SU-DHL-6 (cell line): Measurements from ENCODE around the gene SUSD3.

Experiments used
- H2AFZ ChIP-seq: fragments of 200-600 bp; sonication (generic); 2 replicates; pipeline ENCODE4 v1.6.1; 2014; ENCODE audit warnings: low read depth, mild to moderate bottlenecking, moderate library complexity, mixed read lengths, antibody characterized with exemption, low read length; ENCODE audit not compliant: severe bottlenecking
- H3F3A ChIP-seq: fragments of 200-600 bp; shearing (Covaris generic); 2 replicates; pipeline ENCODE4 v1.6.0; 2016; ENCODE audit warnings: antibody characterized with exemption, mild to moderate bottlenecking; ENCODE audit not compliant: insufficient read depth
- H3K27ac ChIP-seq: fragments of 200-600 bp; sonication (generic); 2 replicates; pipeline ENCODE4 v1.5.1; 2016; ENCODE audit warnings: low read depth, mild to moderate bottlenecking, low read length, moderate library complexity, mixed read lengths
- H3K27me3 ChIP-seq: fragments of 200-600 bp; sonication (generic), shearing (Covaris generic); 2 replicates; pipeline ENCODE4 v1.6.0; 2014; ENCODE audit warnings: mild to moderate bottlenecking, low read length
- H3K36me3 ChIP-seq: fragments of 200-600 bp; sonication (generic); 2 replicates; pipeline ENCODE4 v1.6.1; 2014; ENCODE audit warnings: mild to moderate bottlenecking, low read length, mixed read lengths
- H3K4me2 ChIP-seq: fragments of 300-600, 200-600 bp; shearing (Covaris generic), sonication (generic); 2 replicates; pipeline ENCODE4 v1.6.0; 2014; ENCODE audit warnings: low read length, low read depth, mild to moderate bottlenecking; ENCODE audit not compliant: poor library complexity, severe bottlenecking
- H3K4me3 ChIP-seq: fragments of 200-600 bp; sonication (generic); 2 replicates; pipeline ENCODE4 v1.5.1; 2014; ENCODE audit warnings: antibody characterized with exemption, low read length, mild to moderate bottlenecking, mixed read lengths; ENCODE audit not compliant: insufficient read depth, poor library complexity, severe bottlenecking
- H3K79me2 ChIP-seq: fragments of 200-600 bp; sonication (generic); 2 replicates; pipeline ENCODE4 v1.6.1; 2014; ENCODE audit warnings: mild to moderate bottlenecking, low read length, moderate library complexity; ENCODE audit not compliant: insufficient read depth
- H3K9ac ChIP-seq: fragments of 200-600 bp; sonication (generic); 2 replicates; pipeline ENCODE4 v1.7.0; 2014; ENCODE audit warnings: mild to moderate bottlenecking, low read length
- H3K9me2 ChIP-seq: fragments of 200-600 bp; sonication (generic); replicated peaks from 2 replicates; pipeline ENCODE4 v1.6.1; 2014; ENCODE audit warnings: low read length; ENCODE audit not compliant: insufficient read depth
- H3K9me3 ChIP-seq: fragments of 200-600 bp; sonication (generic); 2 replicates; pipeline ENCODE4 v1.6.1; 2014; ENCODE audit warnings: low read length, mixed read lengths; ENCODE audit not compliant: insufficient read depth
- H4K20me1 ChIP-seq: fragments of 200-600 bp; sonication (generic); 2 replicates; pipeline ENCODE4 v1.6.1; 2014; ENCODE audit warnings: low read depth, mild to moderate bottlenecking, antibody characterized with exemption, low read length, moderate library complexity, mixed read lengths
- CTCF ChIP-seq: fragments of 200-600 bp; sonication (generic); IDR thresholded peaks from one replicate; pipeline ENCODE4 v1.5.1; 2017; ENCODE audit warnings: antibody characterized with exemption, mild to moderate bottlenecking, low read length, moderate library complexity; ENCODE audit not compliant: insufficient read depth, poor library complexity, severe bottlenecking
- EZH2phosphoT487 ChIP-seq: fragments of 200-600 bp; sonication (generic), shearing (Covaris generic); conservative IDR thresholded peaks from 2 replicates; pipeline ENCODE4 v1.6.1; 2018; ENCODE audit warnings: mild to moderate bottlenecking, antibody characterized with exemption, low read length, moderate library complexity, mixed read lengths

SUSD3 gene

GRCh38 chr9:93061260-93061751, 2.8 kb downstream of the SUSD3 start:
- no peak overlapping the region for H3K4me3 ChIP-seq

DNA sequence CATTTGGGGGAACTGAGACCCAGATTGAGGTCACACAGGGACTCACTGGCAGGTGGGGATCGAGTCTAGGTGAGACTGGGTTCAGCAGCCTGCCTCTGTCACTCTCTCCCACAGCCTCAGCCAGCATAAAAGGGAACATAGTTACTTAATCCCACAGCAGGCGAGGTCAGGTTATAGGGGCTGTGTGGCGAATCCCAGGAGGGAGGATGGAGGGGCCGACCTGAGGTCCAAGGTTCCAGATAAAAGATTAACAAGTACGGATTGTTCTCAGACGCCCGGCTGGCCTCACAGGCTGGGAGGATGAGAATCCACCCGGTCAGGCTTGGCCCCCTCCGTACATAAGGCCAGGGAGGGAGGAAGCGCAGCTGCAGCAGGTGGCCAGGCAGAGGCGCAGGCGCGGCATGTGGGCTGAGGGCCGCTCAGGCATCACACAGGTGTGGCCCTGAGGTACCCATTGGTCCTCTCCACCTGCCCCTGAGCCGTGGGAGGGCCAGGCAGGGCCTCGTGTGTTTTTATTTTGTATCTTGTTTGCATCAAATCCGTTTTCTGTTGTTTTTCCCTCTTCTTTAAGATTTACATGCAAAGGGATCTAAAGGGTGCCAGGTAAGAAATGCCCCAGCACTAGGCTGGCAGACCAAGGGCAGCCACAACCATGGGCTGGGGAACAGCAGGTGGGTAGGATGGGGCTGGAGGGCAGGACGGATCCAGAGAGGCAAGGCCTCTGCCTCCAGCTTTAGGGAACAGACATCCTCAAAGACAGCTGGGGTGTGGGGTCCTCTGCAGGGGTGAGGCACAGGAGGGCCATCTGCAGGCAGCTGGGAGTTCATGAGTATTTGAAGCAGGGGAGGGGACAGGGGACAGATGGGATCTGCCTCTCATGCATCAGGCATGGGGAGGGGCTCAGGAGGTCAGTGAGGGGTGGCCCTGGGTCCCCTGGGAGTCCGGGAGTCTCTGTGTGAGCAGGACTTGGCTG, 3.6 kb downstream of the SUSD3 start:
- H3F3A ChIP-seq, result peaks cover 17% of the 10 kb centered on the region
- H3K9me3 ChIP-seq, result no peaks in the 10 kb centered on the region
- no peaks in the 10 kb centered on the region for H3K79me2 ChIP-seq
- peak overlapping the region; percentile 12 for H3K4me3 ChIP-seq
- H3K9me2 ChIP-seq, result no peaks in the 10 kb centered on the region
- peak overlapping the region; percentile 70 for H3K27ac ChIP-seq
- TF ChIP-seq EZH2phosphoT487, result no peak
- no peak for TF ChIP-seq CTCF
- no peaks in the 10 kb centered on the region for H4K20me1 ChIP-seq
- no peak overlapping the region for H3K9ac ChIP-seq
- H3K36me3 ChIP-seq, result no peaks in the 10 kb centered on the region
- no peak overlapping the region for H2AFZ ChIP-seq
- H3K27me3 ChIP-seq, result no peaks in the 10 kb centered on the region
- peak overlapping the region; percentile 42 for H3K4me2 ChIP-seq

More at GRCh38 chr9:93061260-93061751, 2.8 kb downstream of the SUSD3 start:
- Histone ChIP-seq H4K20me1 (no peaks in the 10 kb centered on the region), H3K9me2 (no peaks in the 10 kb centered on the region), H3K79me2 (no peaks in the 10 kb centered on the region), H3K4me2 (no peak overlapping the region), H3K36me3 (no peaks in the 10 kb centered on the region), H3K27me3 (no peaks in the 10 kb centered on the region), H3K9me3 (no peaks in the 10 kb centered on the region), H3F3A (peaks cover 17% of the 10 kb centered on the region), H3K9ac (no peak overlapping the region), H2AFZ (no peak overlapping the region), H3K27ac (peak overlapping the region; percentile 47)
- TF ChIP-seq CTCF (no peak), EZH2phosphoT487 (0 out of 2 replicates have a peak, but pooled peaks have one; percentile 22)

- Histone ChIP-seq H3K9me3 (no peaks in the 10 kb centered on the region), H3F3A (peaks cover 12% of the 10 kb centered on the region), H4K20me1 (no peaks in the 10 kb centered on the region), H2AFZ (peak overlapping the region; percentile 6), H3K4me2 (peak overlapping the region; percentile 23), H3K36me3 (no peaks in the 10 kb centered on the region), H3K79me2 (no peaks in the 10 kb centered on the region), H3K9me2 (no peaks in the 10 kb centered on the region), H3K4me3 (no peak overlapping the region), H3K27ac (peak overlapping the region; percentile 77), H3K27me3 (no peaks in the 10 kb centered on the region), H3K9ac (no peak overlapping the region; the same call in 1 of the 2 replicates)
- TF ChIP-seq CTCF (no peak), EZH2phosphoT487 (no peak)
These were observed 6.1 kb downstream of the SUSD3 start for GRCh38 chr9:93064392-93065134.
